GM21529 (cell line): ENCODE measurements around the gene MIOX.
"Not testable (repeated sequence)": the region's sequence is repeated elsewhere in the genome, so short reads cannot be mapped to it uniquely, and the experiment has no call there.

Experiments
- ATAC-seq: cut with Tn5 transposase; IDR thresholded peaks from one replicate; pipeline ENCODE4 v1.9.1; 2021; ENCODE audit not compliant: unreplicated experiment

Gene MIOX

GRCh38 chr22:50513175-50513574, 26.5 kb downstream of the MIOX start:
- no peak for ATAC-seq

GRCh38 chr22:50516068-50516467, 29.4 kb downstream of the MIOX start:
- no peak for ATAC-seq

GRCh38 chr22:50516891-50517290, 30.2 kb downstream of the MIOX start:
- no peak for ATAC-seq

GRCh38 chr22:50517495-50518260, 31.0 kb downstream of the MIOX start:
- ATAC-seq: no peak

GRCh38 chr22:50518606-50519005, 31.9 kb downstream of the MIOX start:
- no peak for ATAC-seq

GRCh38 chr22:50519151-50519550, 32.5 kb downstream of the MIOX start:
- no peak for ATAC-seq

- not testable (repeated sequence) for ATAC-seq
Measured at GRCh38 chr22:50520184-50520583, 33.5 kb downstream of the MIOX start.

- ATAC-seq: no peak
Measured at GRCh38 chr22:50520826-50521453, 34.3 kb downstream of the MIOX start.

- ATAC-seq: no peak
Measured at GRCh38 chr22:50521710-50522109, 35.1 kb downstream of the MIOX start.

- no peak for ATAC-seq
Measured at GRCh38 chr22:50522208-50522805, 35.6 kb downstream of the MIOX start.

GRCh38 chr22:50522806-50523438, 36.3 kb downstream of the MIOX start:
- no peak for ATAC-seq

- no peak for ATAC-seq
Measured at GRCh38 chr22:50523458-50523805, 36.8 kb downstream of the MIOX start.

- no peak for ATAC-seq
Measured at GRCh38 chr22:50523806-50524675, 37.4 kb downstream of the MIOX start.

GRCh38 chr22:50524676-50525103, 38.0 kb downstream of the MIOX start:
- ATAC-seq: no peak

- peak; percentile 31 for ATAC-seq
Measured at GRCh38 chr22:50525104-50525857, 38.6 kb downstream of the MIOX start, which contains the start of gene SCO2. Gene SCO2, minus strand, starts transcription at chr22:50525598. Its CDS starts 1,187 bp downstream, at chr22:50524411.

- ATAC-seq: no peak
Measured at GRCh38 chr22:50525858-50526107, 39.1 kb downstream of the MIOX start.

GRCh38 chr22:50526108-50526833, 39.6 kb downstream of the MIOX start:
- ATAC-seq: peak; percentile 23

GRCh38 chr22:50526834-50527801, 40.5 kb downstream of the MIOX start:
- ATAC-seq: peak; percentile 18
